SK-N-MC (cell line): ENCODE measurements around the gene GAPDHS.

Experiments used
- DNase-seq: peaks from one replicate; pipeline ENCODE4 v3.0.0-alpha.2; 2011; ENCODE audit warnings: low read depth, low spot score
- H3K27ac ChIP-seq: fragments of 200-600 bp; sonication (generic); 2 replicates; pipeline ENCODE4 v1.5.1; 2016; ENCODE audit warnings: mixed run types
- H3K36me3 ChIP-seq: fragments of 200-600 bp; sonication (generic); 2 replicates; pipeline ENCODE4 v1.6.1; 2017; ENCODE audit warnings: antibody characterized with exemption, low read length, mixed read lengths; ENCODE audit not compliant: insufficient read depth
- H3K4me3 ChIP-seq: fragments of 200-600 bp; sonication (generic); 2 replicates; pipeline ENCODE4 v1.5.1; 2016
- H3K9ac ChIP-seq: fragments of 200-600 bp; sonication (generic); 2 replicates; pipeline ENCODE4 v1.8.0; 2017; ENCODE audit warnings: mixed run types, mixed read lengths; ENCODE audit not compliant: insufficient read length
- H3K9me3 ChIP-seq: fragments of 200-600 bp; sonication (generic); 2 replicates; pipeline ENCODE4 v1.6.1; 2017; ENCODE audit warnings: low read depth, mild to moderate bottlenecking, antibody characterized with exemption, low read length, moderate library complexity, mixed read lengths
- EZH2 ChIP-seq: fragments of 200-600 bp; sonication (generic); IDR thresholded peaks from one replicate; pipeline ENCODE4 v1.6.1; 2017; ENCODE audit warnings: antibody characterized with exemption
- FOXP2 ChIP-seq: optimal IDR thresholded peaks from 2 replicates; pipeline ENCODE3; 2011; ENCODE audit warnings: mild to moderate bottlenecking, moderate library complexity; ENCODE audit not compliant: insufficient read depth; ENCODE audit errors: extremely low read length, control extremely low read depth
- POLR2AphosphoS5 ChIP-seq: IDR thresholded peaks from 2 replicates; pipeline ENCODE4 v1.6.1; 2012; ENCODE audit warnings: mild to moderate bottlenecking, low read depth, low read length, borderline replicate concordance

The GAPDHS gene

DNA sequence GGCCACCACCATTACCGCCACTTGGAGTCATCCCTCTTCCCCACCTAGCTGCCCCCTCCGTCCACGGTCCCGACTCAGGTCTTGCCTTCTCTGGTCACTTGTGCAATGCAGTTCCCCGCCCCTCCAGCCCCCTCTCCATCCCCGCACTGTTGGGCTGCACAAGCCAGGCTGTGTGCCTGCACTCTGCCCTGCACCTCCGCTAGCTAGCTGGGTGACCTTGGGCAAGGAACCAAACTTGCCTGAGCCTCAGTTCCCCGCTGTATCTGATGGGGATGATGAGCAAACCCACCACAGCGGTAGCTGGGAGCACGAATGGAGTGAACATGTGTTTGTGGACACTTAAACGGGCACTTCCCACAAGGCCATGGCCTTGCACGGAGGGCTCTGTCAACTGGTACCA lies 6.6 kb downstream of the GAPDHS start:
- Histone ChIP-seq H3K27ac (no peak overlapping the region), H3K9me3 (no peaks in the 10 kb centered on the region), H3K9ac (no peak overlapping the region), H3K36me3 (no peaks in the 10 kb centered on the region), H3K4me3 (no peak overlapping the region)
- DNase-seq = no peak
- TF ChIP-seq EZH2 (no peak), FOXP2 (no peak), POLR2AphosphoS5 (no peak)

- no peaks in the 10 kb centered on the region for H3K36me3 ChIP-seq
- TF ChIP-seq POLR2AphosphoS5 (no peak), EZH2 (no peak), FOXP2 (no peak)
- no peak for DNase-seq
- no peak overlapping the region for H3K9ac ChIP-seq
- H3K27ac ChIP-seq = no peak overlapping the region
- H3K9me3 ChIP-seq = no peaks in the 10 kb centered on the region
- H3K4me3 ChIP-seq = no peak overlapping the region
Measured at GRCh38 chr19:35540356-35540927, 7.2 kb downstream of the GAPDHS start.

DNA sequence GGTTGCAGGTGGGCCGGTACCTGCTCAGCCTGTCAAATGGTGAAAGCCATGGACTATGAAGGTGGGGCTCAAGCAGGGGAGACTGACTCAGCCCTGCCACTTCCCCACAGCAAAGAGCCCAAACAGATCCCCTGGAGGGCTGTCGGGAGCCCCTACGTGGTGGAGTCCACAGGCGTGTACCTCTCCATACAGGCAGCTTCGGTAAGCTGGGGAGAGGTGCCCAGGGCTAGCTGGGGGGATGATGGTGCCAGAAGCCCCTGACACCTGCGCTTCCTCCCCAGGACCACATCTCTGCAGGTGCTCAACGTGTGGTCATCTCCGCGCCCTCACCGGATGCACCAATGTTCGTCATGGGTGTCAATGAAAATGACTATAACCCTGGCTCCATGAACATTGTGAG lies 9.0 kb downstream of the GAPDHS start:
- TF ChIP-seq FOXP2 (no peak), EZH2 (no peak), POLR2AphosphoS5 (no peak)
- no peak for DNase-seq
- H3K27ac ChIP-seq = no peak overlapping the region
- no peak overlapping the region for H3K9ac ChIP-seq
- H3K36me3 ChIP-seq = no peaks in the 10 kb centered on the region; the same call in 1 of the 2 replicates
- no peaks in the 10 kb centered on the region for H3K9me3 ChIP-seq
- H3K4me3 ChIP-seq = no peak overlapping the region

DNA sequence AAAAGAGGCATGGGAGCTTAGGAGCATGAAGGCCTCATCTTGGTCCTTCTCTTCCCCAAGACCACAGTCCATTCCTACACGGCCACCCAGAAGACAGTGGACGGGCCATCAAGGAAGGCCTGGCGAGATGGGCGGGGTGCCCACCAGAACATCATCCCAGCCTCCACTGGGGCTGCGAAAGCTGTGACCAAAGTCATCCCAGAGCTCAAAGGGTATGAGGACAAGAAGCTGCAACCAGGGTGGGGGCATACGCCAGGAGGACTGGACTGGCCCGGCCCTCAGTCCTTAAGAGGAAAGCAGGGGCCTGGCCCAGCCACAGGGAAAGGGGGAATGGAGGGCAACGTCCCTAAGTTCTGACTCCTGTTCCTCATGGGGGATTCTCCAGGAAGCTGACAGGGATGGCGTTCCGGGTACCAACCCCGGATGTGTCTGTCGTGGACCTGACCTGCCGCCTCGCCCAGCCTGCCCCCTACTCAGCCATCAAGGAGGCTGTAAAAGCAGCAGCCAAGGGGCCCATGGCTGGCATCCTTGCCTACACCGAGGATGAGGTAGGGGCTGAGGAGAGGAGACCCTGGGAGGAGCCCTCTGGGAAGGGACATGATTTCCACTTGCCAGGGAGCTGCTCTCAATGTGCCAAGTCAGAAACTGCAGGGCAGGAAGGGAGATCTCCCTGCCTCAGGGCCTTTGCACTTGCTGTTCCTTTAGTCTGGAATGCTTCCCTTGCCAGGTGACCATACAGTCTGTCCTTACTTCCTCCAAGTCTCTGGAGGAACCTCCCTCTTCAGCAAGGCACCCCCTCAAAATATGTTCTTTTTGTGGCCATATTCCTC lies 10.2 kb downstream of the GAPDHS start:
- no peak overlapping the region for H3K4me3 ChIP-seq
- no peaks in the 10 kb centered on the region for H3K9me3 ChIP-seq
- H3K9ac ChIP-seq = no peak overlapping the region
- no peak for DNase-seq
- no peak overlapping the region for H3K27ac ChIP-seq
- TF ChIP-seq EZH2 (no peak), FOXP2 (no peak), POLR2AphosphoS5 (no peak)
- H3K36me3 ChIP-seq = no peaks in the 10 kb centered on the region; the same call in 1 of the 2 replicates

DNA sequence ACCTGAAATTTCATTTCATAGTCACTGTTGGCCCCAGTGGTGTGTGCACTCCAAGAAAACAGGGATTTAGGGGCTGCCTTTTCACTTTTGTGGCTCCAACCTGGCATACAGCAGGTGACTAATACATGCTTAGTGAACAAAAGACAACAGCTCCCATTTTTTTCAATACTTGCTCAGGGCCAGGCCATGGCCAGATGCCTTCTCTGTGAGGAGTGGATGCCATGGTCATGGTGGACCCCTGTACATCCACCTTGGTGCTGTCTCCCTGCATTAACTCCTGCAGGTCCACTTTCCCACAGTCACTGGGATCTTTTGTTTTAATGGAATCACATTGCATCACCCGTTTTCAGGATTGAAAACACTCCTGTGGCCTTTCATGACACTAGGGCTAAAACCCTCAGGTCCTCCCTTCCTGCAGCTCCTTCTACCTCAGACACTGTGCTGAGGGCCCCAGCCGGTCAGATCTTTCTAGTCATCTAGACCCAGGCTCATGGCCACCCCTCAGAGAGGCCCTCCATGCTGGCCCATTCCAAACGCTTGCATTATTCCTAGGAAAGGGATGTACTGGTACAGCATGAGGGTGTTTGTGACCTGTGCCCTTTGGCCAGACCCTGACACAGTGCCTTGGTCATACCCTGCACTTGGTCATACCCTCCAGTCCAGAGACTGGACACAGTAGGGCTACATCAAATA lies 11.0 kb downstream of the GAPDHS start:
- no peak overlapping the region for H3K27ac ChIP-seq
- no peaks in the 10 kb centered on the region; the same call in 1 of the 2 replicates for H3K36me3 ChIP-seq
- peak overlapping the region; percentile 96 for H3K9ac ChIP-seq
- no peaks in the 10 kb centered on the region for H3K9me3 ChIP-seq
- DNase-seq = no peak
- peak overlapping the region; percentile 98 for H3K4me3 ChIP-seq
- no peak for TF ChIP-seq POLR2AphosphoS5
- TF ChIP-seq FOXP2 = no peak
- no peak for TF ChIP-seq EZH2

GRCh38 chr19:35545001-35545854 lies 12.0 kb downstream of the GAPDHS start, which contains the start of gene TMEM147:
TMEM147 (plus strand) TSS chr19:35545626; CDS start chr19:35545740, 114 bp downstream.
- Histone ChIP-seq H3K9ac (peak within 1 kb of the TSS; percentile 96), H3K4me3 (peak within 1 kb of the TSS; percentile 98), H3K9me3 (no peaks in the 10 kb centered on the region), H3K27ac (no peak within 1 kb of the TSS), H3K36me3 (no peaks in the 10 kb centered on the region; the same call in 1 of the 2 replicates)
- no peak for DNase-seq
- TF ChIP-seq EZH2 (no peak), POLR2AphosphoS5 (peak; percentile 77), FOXP2 (peak; percentile 24)

DNA sequence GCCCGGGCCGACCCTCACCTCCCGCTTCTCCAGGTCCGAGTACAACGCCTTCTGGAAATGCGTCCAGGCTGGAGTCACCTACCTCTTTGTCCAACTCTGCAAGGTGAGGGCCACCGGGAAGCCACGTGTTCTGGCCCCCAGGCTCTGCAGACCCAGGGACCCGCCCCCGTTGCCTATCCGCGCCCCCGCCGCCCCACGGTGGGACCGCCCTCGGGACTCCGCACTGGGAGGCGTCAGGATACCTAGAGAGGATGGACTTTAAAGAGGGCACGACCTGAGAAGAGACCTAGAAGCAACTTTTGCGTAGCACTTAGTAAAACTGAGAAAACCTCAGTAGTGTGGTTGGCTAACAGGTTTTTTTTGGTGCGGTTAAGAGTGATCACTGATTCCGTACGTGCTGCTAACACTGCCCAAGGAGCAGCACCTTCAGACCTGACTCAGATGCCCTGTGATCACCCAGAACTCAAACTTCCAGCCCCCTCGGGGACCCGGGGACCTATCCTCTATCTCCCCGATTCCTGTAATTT lies 12.7 kb downstream of the GAPDHS start:
- H3K36me3 ChIP-seq = no peaks in the 10 kb centered on the region; the same call in 1 of the 2 replicates
- no peak for DNase-seq

More for the DNA sequence above, 12.7 kb downstream of the GAPDHS start:
- Histone ChIP-seq H3K27ac (no peak overlapping the region), H3K9me3 (no peaks in the 10 kb centered on the region), H3K4me3 (peak overlapping the region; percentile 98), H3K9ac (peak overlapping the region; percentile 96)
- TF ChIP-seq EZH2 (no peak), POLR2AphosphoS5 (no peak), FOXP2 (no peak)
